ENCODE measurements around the gene TECPR1.

The TECPR1 gene

DNA sequence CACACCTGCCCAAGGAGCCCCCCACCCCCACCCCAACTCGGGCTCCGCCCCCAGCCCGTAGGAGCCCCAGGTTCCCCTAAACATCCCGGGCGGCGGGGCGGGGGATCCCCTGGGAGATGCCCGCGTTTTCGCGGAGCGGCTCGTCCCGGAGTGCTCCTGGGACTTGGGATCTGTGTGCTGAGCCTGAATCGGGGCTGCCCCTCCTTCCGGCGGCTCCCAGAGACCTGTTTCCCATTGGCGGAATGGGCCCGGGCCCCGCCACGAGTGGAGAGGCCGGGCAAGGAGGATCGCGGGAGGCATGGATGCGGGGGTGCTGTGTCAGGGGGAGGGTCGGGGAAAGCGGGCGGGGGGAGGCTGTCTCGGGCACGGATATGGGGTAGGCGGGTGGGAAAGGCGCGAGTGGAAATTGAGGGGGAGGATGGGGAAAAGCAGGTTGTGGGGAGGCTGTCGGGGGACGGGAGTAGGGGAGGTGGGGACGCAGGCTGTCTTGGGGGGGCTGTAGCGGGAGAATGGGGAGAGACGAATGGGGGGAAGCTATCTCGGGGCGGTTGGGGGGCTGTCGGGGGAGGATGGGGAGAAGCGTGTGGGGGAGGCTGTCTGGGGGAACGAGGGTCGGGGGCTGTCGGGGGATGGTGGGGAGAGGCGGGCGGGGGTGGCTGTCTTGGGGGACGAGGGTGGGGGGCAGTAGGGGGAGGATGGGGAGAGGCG lies 41.4 kb downstream of the TECPR1 start:
- DNase-seq (ENCODE audit: low read depth) = no peak

DNA sequence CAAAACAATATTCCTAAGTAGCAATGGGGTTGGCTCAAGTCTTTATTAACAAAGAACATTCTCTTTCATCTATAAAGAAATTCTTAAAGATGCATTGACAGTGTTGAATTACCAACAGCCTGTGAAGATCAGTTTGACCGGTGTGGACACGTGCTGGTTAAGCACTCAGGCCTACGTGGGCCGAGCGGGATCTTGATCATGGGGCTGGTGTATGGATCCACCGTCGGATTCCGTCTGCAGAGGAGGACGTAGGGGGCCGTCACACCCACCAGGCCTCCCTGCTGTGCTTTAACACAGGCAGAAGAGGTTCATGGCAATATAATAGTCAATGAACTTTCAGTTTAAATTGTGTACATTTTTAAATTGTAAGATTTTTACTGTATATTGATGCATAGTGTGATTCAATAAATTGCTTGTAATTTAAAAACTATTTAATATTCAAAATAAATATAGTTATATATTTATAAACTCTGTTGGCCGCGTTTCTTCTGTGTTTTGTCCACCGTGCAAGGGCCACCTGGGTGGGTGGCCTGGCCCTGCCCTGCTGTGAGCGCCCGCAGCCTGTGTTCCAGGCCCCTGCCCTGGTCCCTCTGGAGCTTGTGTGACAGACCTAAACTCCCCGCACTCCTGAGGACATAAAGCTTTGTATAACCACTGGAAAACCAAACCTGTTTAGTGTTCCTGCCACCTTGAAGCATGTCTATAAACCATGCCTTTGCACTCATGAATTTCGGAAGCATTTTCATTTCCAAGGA lies 42.7 kb downstream of the TECPR1 start:
- no peak for DNase-seq (ENCODE audit: low read depth)

DNA sequence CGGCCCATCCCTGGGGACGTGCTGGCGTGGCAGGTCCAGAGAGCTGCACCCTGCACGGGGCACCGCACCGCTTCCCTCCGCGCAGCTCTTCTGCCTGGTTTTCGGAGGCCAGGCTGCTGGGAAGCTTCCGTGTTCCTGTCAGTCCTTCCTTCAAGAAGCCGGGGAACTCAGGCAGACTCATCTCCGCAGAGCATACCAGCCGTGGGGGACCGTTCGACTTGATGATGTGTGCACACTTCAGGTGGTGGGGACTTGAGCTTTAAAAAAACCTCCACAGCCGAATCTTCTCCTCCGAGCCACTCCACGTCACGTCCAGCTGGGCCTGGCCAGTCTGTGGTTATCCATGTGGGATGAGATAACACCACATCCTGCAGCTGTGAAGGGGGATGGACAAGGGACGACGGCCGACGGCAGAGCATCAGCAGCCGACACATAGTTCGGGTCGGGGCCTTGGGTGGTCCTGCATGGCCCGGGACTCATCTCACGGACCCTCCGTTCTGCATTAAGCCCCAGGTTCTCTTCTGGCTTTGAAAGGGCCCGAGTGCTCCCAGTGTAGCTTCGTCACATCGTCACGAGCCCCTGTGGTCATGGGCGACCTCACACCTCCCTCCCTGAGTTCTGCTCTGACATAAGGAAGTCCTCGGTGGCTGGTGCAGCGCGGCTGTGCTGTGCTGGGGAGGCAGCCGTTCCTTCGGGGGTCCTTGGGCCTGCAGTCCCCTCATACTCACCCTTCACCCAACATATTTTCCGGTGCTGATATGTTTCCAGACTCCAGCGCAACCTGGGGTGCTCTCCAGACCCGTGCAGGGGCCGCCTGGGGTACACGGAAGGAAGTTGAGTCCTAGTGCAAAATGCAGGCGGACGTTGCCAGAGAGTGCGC lies 45.3 kb downstream of the TECPR1 start:
- no peak for DNase-seq (ENCODE audit: low read depth)

DNA sequence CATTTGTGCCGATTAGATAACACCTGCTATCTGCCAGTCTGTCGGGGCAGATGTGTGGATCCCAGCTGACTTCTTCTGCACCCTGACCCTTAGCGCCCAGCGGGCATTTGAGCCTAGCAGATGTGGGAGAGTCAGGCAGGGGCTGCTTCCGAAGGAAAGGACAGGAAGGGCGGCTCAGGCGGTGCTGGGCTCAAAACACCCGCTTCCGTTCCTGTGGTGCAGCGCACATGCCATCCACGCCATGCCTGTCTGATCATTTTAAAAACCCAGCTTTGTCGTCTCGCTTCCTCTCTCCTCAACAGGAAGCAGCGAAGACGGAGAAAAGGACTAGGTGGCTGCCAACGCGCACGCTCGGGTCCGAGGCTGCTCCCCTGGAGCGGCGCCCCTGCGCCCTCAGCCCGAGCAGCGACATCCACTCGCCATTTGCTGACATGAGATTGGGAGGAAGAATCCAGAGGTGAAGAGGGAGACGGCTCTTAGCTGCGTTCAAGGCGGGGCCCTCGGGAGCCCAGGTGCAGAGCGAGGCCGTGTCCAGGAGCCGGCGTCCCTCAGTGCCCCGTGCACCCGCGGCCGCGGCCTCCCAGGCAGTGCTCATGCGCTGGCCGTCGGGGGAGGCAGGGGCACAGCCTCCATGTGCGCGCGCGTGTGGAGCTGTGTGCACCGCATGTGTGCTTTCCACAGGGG lies 46.7 kb downstream of the TECPR1 start:
- no peak for DNase-seq (ENCODE audit: low read depth)

DNA sequence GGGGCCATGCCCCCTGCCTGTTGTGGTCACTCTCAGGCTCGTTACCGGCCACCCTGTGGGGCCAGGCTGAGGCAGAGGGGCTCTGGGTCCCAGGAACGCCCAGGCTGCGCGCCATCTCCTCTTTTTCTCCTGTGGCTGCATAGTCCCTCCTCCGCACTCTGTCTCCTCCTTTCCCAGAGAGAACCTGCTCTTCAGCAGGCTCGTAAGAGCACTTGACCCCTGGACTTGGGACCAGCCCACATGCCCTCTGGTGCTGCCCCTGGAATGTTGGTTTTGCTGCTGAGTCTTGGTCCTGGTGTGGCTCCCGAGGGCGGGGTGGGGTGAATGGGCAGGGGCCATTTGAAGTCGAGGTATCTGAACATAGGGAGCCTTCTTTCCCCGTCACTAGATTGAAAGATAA lies 47.4 kb downstream of the TECPR1 start:
- DNase-seq (ENCODE audit: low read depth) = no peak

DNA sequence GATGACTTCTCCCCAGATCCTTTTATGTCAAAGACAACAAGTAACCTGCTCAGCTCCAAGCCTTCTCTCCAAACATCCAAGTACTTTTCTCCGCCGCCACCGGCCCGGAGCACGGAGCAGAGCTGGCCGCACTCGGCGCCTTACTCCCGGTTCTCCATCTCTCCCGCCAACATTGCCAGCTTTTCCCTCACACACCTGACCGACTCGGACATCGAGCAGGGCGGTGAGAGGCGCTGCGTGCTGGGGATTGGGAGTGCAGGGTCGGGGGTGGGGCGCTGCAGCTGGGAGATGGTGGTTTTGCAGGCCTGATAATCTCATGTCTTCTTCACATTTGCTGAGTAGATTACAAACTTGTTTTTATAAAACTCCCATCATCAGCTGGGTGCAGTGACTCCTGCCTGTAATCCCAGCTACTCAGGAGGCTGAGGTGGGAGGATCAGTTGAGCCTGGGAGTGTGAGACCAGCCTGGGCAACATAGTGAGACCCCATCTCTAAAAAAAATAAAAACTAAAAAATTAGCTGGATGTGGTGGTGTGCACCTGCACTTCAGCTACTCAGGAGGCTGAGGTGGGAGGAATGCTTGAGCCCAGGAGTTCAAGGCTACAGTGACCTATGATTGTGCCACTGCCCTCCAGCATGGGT lies 47.9 kb downstream of the TECPR1 start:
- DNase-seq (ENCODE audit: low read depth) = no peak

DNA sequence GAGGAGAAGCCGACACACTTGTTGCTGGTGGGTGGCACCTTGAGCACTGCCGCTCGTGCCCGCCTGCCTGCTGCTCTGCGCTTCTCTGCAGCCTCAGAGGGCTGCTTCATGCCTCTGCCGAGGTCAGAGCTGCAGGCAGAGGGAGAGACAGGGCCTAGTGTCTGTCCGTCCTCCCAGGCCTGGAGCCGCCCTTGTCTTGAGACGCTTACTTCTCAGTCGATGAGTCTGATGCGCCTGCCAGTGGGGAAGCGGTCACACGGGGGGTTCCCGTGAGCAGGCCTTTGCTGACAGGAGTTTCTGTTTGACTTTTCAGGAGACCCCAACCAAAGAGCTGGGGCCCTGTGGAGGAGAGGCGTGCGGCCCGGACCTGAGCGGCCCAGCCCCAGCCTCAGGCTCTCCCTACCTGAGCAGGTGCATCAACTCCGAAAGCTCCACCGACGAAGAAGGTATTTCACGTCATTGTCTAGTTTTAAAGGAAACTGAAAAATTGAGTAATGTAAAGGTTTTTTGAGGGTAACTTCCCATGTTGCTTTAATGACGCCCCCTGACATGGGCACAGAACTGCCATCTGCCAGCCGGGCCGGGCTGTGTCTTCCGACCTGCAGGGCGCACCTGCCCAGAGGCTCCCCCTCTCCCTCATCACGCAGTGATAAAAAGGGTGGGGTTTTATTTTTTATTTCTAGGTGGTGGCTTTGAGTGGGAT lies 48.6 kb downstream of the TECPR1 start:
- DNase-seq (ENCODE audit: low read depth) = no peak

DNA sequence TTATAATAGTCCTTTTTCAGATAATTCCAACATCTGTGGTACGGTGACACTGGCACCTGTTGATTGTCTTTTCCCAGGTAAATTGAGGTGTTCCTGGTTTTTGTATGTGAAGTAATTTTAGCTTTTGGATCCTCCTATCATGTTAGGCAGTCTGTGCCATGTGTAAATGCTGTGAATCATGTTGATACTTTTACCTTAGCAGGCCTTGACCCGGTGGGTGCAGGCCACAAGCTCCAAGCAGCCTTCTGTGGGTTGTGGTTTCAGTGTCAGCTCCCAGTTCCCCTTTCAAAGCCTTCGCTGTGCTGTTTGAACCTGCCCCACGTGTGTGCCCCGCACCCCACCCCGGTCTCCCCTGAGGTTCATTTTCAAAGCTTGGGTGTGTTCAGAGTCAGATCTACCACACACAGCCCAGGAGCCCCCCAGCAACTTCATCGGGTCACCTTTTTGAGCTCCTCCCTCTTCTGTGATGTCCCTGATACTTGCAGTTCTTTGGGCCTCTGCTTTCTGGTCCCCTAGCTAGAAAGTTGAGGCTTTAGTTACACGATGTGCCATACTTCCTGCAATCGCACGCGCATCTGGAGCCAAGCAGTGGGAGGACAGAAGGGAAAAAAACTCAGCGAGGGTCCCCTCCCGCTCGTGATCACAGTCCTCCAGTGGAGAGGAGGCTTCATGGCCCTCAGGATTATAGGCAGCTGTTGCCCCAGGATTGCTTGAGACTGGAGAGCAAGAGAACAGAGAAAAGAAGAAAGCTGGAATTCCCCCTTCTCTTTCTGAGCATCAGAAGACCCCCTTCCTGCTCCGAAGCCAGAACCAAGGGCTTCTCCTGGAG lies 49.5 kb downstream of the TECPR1 start:
- DNase-seq (ENCODE audit: low read depth) = no peak

DNA sequence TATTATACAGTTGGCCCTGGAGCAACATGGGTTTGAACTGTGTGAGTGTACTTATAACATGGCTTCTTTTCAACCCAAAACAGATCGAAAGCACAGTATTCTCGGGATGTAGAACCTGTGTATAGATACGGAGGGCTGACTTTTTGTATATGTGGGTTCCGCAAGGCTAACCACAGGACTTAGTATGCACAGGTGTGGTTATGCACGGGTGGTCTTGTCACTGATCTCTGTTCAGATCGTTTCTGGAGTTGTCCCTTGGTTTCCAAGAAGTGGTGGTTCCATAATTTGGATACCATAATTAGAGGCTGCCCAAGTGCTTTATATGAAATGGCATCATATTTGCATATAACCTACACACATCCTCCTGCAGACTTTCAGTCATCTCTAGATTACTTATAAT lies 51.7 kb downstream of the TECPR1 start:
- DNase-seq (ENCODE audit: low read depth) = no peak

DNA sequence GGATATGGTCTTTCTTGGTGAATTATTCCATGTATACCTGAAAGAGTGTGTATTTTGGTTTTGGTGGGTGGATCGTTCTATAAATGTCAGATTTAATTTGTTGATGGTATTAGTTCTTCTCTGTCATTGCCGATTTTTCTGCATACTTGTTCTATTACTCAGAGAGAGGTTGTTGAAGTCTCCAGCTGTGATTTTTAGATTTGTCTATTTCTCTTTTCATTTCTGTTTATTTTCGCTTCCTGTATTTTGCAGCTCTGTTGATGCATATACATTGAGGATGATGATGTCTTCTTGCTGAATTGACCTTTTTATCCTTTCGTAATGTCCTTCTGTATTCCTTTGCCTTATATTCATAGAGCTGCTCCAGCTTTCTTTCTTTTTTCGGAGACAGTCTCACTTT lies 52.9 kb downstream of the TECPR1 start:
- no peak for DNase-seq (ENCODE audit: low read depth)

DNA sequence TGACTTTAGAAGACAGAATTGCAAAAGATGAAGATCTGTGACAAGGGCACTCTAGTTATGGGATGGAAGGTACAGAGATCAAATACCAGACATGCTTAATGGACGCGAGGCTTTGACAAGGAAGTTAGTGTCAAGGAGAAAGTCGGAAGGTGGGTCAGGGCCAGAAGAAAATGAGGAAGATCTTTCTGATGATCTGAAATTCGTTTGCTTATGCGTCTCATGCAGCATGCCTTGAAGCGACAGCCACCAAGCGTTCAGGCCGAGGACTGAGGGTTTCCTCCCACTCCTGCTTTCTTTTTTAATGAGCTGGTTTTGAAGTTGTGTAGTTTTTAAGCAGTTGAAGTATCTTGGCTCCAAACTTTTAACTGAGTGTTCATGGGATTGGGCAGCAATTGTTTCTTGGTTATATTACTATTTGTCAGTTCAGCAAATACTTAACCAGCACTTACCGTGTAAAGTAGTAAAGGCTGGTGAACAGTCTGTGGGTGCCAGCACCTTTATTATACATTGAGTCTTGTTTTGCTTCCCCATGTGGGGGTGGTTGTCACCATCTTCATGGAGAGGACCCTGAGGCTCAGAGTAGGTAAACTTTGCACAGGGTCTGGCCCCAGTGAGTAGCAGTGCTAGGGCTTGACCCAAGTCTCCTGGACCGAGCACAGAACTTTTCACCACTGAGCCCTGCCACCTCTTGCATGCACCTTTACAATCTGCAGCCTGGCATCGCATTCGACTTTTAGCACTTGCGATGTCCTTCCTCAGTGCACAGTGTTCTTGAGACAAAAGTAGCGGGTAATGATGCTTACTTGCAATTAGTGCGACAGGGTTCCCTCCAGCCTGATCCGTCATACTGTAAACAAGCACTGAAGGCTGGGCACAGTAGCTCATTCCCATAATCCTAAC lies 55.1 kb downstream of the TECPR1 start:
- no peak for DNase-seq (ENCODE audit: low read depth)

DNA sequence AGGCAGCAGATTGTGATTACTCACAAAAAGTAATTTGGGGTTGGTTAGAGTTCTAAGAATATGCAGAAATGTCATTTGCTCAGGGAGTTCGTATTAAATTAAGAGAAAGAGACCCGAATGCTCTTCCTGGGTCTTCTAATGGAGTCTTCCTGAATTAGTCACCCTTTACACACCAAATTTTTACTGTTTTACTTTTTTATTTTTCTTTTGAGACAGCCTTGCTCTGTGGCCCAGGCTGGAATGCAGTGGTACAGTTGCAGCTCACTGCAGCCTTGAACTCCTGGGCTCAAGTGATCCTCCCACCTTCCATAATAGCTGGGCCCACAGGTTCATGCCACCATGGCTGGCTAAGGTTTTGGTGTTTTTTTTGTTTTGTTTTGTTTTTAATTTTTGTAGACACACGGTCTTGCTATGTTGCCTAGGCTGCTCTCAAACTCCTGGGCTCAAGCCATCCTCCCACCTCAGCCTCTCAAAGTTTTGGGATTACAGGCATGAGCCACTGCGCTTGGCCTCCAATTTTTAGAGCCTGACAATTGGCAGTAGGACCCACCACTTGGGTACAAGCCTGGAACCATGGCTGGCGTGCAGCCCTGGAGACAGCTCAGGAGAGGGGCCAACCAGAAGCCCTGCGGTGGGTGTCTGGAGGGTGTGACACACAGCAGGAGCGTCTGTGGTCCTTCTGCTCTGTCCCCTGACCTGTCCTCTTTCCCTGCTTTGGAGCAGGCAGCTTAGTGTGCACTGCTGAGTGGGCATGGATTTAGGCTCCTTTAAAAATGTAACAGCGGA lies 57.2 kb downstream of the TECPR1 start:
- no peak for DNase-seq (ENCODE audit: low read depth)

DNA sequence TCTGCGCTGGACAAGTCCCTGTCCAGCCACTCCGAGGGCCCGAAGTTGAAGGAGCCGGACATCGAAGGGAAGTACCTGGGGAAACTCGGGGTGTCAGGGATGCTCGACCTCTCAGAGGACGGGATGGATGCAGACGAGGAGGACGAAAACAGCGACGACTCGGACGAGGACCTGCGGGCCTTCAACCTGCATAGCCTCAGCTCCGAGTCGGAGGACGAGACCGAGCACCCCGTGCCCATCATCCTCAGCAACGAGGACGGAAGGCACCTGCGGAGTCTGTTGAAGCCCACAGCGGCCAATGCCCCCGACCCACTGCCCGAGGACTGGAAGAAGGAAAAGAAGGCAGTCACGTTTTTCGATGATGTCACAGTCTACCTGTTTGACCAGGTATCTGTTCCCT lies 57.8 kb downstream of the TECPR1 start:
- DNase-seq (ENCODE audit: low read depth) = no peak

DNA sequence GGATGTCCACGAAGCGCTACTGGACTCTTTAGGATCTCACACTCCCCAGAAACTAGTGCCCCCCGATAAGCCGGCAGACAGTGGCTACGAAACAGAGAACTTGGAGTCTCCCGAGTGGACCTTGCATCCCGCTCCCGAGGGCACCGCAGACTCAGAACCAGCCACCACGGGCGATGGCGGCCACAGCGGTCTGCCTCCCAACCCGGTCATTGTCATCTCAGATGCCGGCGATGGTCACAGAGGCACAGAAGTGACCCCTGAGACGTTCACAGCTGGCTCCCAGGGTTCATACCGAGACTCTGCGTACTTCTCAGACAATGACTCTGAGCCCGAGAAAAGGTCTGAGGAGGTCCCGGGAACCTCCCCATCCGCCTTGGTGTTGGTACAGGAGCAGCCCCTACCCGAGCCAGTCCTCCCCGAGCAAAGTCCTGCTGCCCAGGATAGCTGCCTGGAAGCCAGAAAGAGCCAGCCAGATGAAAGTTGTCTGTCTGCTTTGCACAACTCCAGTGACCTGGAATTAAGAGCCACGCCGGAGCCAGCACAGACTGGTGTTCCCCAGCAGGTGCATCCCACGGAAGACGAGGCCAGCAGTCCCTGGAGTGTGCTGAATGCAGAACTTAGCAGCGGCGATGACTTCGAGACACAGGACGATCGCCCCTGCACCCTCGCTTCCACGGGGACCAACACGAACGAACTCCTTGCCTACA lies 58.4 kb downstream of the TECPR1 start:
- no peak for DNase-seq (ENCODE audit: low read depth)

DNA sequence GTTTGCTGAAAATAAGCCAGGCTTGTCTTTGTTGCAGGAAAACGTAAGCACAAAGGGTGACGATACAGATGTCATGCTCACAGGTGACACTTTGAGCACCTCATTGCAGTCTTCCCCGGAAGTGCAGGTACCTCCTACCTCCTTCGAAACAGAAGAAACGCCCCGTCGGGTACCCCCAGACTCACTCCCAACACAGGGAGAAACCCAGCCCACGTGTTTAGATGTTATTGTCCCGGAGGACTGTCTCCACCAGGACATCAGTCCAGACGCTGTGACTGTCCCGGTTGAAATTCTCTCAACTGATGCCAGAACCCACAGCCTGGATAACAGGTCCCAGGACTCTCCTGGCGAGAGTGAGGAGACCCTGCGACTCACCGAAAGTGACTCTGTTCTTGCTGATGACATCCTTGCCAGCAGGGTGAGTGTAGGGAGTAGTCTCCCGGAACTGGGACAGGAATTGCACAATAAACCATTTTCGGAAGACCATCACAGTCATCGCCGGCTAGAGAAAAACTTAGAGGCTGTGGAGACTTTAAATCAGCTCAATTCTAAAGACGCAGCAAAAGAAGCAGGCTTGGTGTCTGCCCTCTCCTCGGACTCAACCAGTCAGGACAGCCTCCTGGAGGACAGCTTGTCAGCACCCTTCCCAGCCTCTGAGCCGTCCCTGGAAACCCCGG lies 59.1 kb downstream of the TECPR1 start:
- no peak for DNase-seq (ENCODE audit: low read depth)

DNA sequence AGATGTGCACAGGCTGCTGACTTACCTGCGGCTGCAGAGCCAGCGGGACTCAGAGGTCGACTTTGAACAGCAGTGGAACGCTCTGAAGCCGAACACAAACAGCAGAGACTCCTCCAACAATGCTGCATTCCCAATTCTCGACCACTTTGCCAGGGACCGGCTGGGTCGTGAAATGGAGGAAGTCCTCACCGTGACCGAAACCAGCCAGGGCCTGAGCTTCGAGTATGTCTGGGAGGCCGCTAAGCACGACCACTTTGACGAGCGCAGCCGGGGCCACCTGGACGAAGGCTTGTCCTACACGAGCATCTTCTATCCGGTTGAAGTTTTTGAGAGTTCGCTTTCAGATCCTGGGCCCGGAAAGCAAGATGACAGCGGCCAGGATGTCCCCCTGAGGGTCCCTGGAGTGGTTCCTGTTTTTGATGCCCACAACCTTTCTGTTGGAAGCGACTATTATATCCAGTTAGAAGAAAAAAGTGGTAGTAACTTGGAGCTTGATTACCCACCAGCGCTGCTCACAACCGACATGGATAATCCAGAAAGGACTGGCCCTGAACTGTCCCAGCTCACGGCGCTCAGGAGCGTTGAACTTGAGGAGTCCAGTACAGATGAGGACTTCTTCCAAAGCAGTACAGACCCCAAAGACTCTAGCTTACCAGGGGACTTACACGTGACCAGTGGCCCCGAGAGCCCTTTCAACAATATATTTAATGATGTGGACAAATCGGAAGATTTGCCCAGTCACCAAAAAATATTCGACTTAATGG lies 60.2 kb downstream of the TECPR1 start:
- DNase-seq (ENCODE audit: low read depth) = no peak
